ENCODE measurements around the gene GTF3A. TPM values are rescaled to one million over a fixed set of nuclear protein-coding genes. Genes with fewer than 3 reads are reported as not detected.

The GTF3A gene
- total and polyA plus RNA-seq, 2 of the 4 experiments (the other 2 are of a cell fraction): 74.1 to 116 TPM

DNA sequence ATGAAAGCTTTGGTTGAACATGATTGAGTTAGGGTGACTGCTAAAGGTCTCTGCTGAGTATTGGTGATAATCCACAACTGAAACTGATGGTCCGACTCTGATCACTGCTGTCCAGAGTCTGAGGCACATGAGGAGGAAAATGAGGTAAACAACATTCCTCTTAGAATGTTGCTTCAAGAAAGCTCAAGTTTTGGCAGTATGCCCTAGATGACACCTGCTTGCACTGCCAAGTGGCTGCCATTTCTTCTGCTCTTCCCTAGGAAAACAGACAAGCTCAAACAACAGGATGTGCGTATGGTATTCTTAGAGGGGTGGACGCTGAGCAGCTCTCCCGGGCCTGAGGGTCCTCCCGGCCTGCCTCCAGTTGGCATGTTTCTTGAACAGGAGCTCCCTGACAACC, 41.2 kb downstream of the GTF3A start:
- Histone ChIP-seq H2BK15ac (ENCODE audit: low read depth, low read length) (no peak overlapping the region), H3K79me1 (ENCODE audit: low read depth in 1 of 2, low read length in 2 of 2) (no peaks in the 10 kb centered on the region), H3K14ac (replicated peaks; ENCODE audit: low read depth, low read length) (no peak overlapping the region), H3K36me3 (ENCODE audit: control insufficient read depth, insufficient read depth, low read length) (no peaks in the 10 kb centered on the region), H2BK120ac (ENCODE audit: low read depth, low read length) (no peak overlapping the region), H3K27me3 (ENCODE audit: control insufficient read depth, insufficient read depth, low read length) (peaks cover 9% of the 10 kb centered on the region), H3K23ac (ENCODE audit: low read depth, low read length) (no peak overlapping the region), H2AK9ac (replicated peaks; ENCODE audit: low read depth, low read length, poor library complexity) (no peak overlapping the region), H2BK5ac (ENCODE audit: low read depth, low read length, poor library complexity, severe bottlenecking) (no peak overlapping the region), H3K9ac (ENCODE audit: low read depth, low read length) (no peak overlapping the region), H3K9me1 (ENCODE audit: insufficient read depth, low read length) (no peaks in the 10 kb centered on the region), H4K5ac (ENCODE audit: low read depth, low read length) (no peak overlapping the region), H4K8ac (ENCODE audit: low read depth in 2 of 2, low read length in 2 of 2) (no peak overlapping the region), H3K18ac (ENCODE audit: low read depth, low read length) (no peak overlapping the region), H2BK20ac (ENCODE audit: low read depth, low read length) (no peak overlapping the region), H3K4ac (ENCODE audit: low read depth, low read length) (no peak overlapping the region), H2AK5ac (ENCODE audit: low read depth, low read length) (no peak overlapping the region), H3K27ac (ENCODE audit: insufficient read depth, low read length) (no peak overlapping the region), H4K91ac (ENCODE audit: insufficient read depth, low read depth, low read length) (no peak overlapping the region), H3K4me1 (ENCODE audit: control insufficient read depth, insufficient read depth, low read length) (no peaks in the 10 kb centered on the region), H3K4me3 (ENCODE audit: insufficient read depth, low read depth, low read length) (no peak overlapping the region), H2AFZ (replicated peaks; ENCODE audit: low read length, poor library complexity) (no peak overlapping the region), H3K56ac (ENCODE audit: extremely low read depth, insufficient read depth, low read length) (no peak overlapping the region), H4K20me1 (ENCODE audit: insufficient read depth, low read length) (no peaks in the 10 kb centered on the region), H3K9me3 (ENCODE audit: control insufficient read depth, insufficient read depth, low read length) (no peaks in the 10 kb centered on the region), H3K4me2 (ENCODE audit: low read depth, low read length) (no peak overlapping the region)
- in situ Hi-C loops (cut with MboI; ENCODE audit: low sequenced_read_pairs) (no loop called here), dilution Hi-C loops (cut with HindIII; ENCODE audit: low sequenced_read_pairs, unreplicated experiment) (no loop called here), intact Hi-C loops (cut with micrococcal nuclease) (no loop called here)
- ChIA-PET CTCF (no interaction called here), POLR2A (ENCODE audit: unreplicated experiment) (no interaction called here)
- no peak for ATAC-seq (ENCODE audit: low read depth)
- WGBS, 2 experiments (ENCODE audit: extremely low coverage in 2 of 2, insufficient read length in 1 of 2): 50% methylated on average over 1 of the region's 5 CpGs; no CpG with 5 or more reads in 1 of the 2 experiments
- no TSS peak for BruUV-seq (replicated peaks)
- no peak for DNase-seq
- TF ChIP-seq MXI1 (IDR thresholded peaks at IDR 0.05; ENCODE audit: borderline replicate concordance, low read depth, low read length) (no peak), FOS (IDR thresholded peaks at IDR 0.05; ENCODE audit: low read depth, low read length) (no peak), RCOR1 (IDR thresholded peaks at IDR 0.05; ENCODE audit: insufficient replicate concordance, low read length) (no peak), SMC3 (IDR thresholded peaks at IDR 0.05; ENCODE audit: low read depth, low read length) (no peak), CHD1 (IDR thresholded peaks at IDR 0.05; ENCODE audit: low read depth, low read length) (no peak), CEBPB (IDR thresholded peaks at IDR 0.05; ENCODE audit: low read depth, low read length) (no peak), BHLHE40 (IDR thresholded peaks at IDR 0.05; ENCODE audit: low read depth, low read length) (no peak)

Measured in IMR-90 (cell line).